H1 (cell line): ENCODE data around the gene CACNG7. TPM values are rescaled to one million over a fixed set of nuclear protein-coding genes. Genes with fewer than 3 reads are reported as not detected.

Source experiments
- BACH1 ChIP-seq: IDR thresholded peaks from 2 replicates; pipeline ENCODE4 v1.6.1; 2012; ENCODE audit warnings: low read length, improper control_type of control experiment
- CREB1 ChIP-seq: IDR thresholded peaks from 2 replicates; pipeline ENCODE4 v1.6.1; 2012; ENCODE audit warnings: inconsistent platforms
- CTCF ChIP-seq, 3 experiments: IDR thresholded peaks; 1 replicate in 2 of 3; 2 replicates in 1 of 3; pipeline versions ENCODE4 v1.5.1 to v1.6.1; 2011; ENCODE audit warnings: low read length in 3 of 3, mild to moderate bottlenecking in 3 of 3, inconsistent platforms in 2 of 3, low read depth in 1 of 3, moderate library complexity in 1 of 3; ENCODE audit not compliant: insufficient read depth in 1 of 3; ENCODE audit errors: control extremely low read depth in 1 of 3
- JUN ChIP-seq: IDR thresholded peaks from 2 replicates; pipeline ENCODE4 v1.6.1; 2011; ENCODE audit warnings: low read depth, mild to moderate bottlenecking, improper control_type of control experiment, low read length
- MAFK ChIP-seq: IDR thresholded peaks from 2 replicates; pipeline ENCODE4 v1.6.1; 2012; ENCODE audit warnings: low read depth, mild to moderate bottlenecking, improper control_type of control experiment, low read length
- RAD21 ChIP-seq, 2 experiments: IDR thresholded peaks in 1 of 2; conservative IDR thresholded peaks in 1 of 2; 2 replicates each; pipeline ENCODE4 v1.6.1; 2011; ENCODE audit warnings: low read depth in 2 of 2, low read length in 2 of 2, improper control_type of control experiment in 1 of 2, inconsistent platforms in 1 of 2, mild to moderate bottlenecking in 1 of 2, moderate library complexity in 1 of 2
- SAP30 ChIP-seq: fragments of 300-600 bp; sonication (generic); IDR thresholded peaks from 2 replicates; pipeline ENCODE4 v1.7.1; 2012; ENCODE audit warnings: low read length, moderate library complexity, mild to moderate bottlenecking, inconsistent platforms; ENCODE audit not compliant: insufficient read depth, insufficient replicate concordance
- SIN3A ChIP-seq, 2 experiments: IDR thresholded peaks in 1 of 2; conservative IDR thresholded peaks in 1 of 2; 2 replicates each; pipeline ENCODE4 v1.6.1; 2011 to 2012; ENCODE audit warnings: low read length in 2 of 2, improper control_type of control experiment in 1 of 2, low read depth in 1 of 2, mild to moderate bottlenecking in 1 of 2
- SP1 ChIP-seq: IDR thresholded peaks from 2 replicates; pipeline ENCODE4 v1.6.1; 2011; ENCODE audit warnings: low read depth, low read length
- SUZ12 ChIP-seq: fragments of 200-600 bp; sonication (generic); IDR thresholded peaks from 2 replicates; pipeline ENCODE4 v1.6.1; 2012; ENCODE audit warnings: mild to moderate bottlenecking, inconsistent platforms, low read length, moderate library complexity, mixed read lengths
- TCF12 ChIP-seq: IDR thresholded peaks from 2 replicates; pipeline ENCODE4 v1.6.1; 2011; ENCODE audit warnings: low read depth, mild to moderate bottlenecking, low read length
- YY1 ChIP-seq: IDR thresholded peaks from 2 replicates; pipeline ENCODE4 v1.6.1; 2011; ENCODE audit warnings: low read depth, mild to moderate bottlenecking, low read length
- polyA plus RNA-seq, 7 experiments: library from polyadenylated mRNA; depleted of rRNA in 3 of 7; stranded (reverse) in 5 of 7; unstranded in 2 of 7; fragments of >200 nt in 5 of 7; fragments of 200-250 nt in 2 of 7; gene quantifications; 1 replicate in 5 of 7; 2 replicates in 1 of 7; 4 replicates in 1 of 7; pipeline versions ENCODE4 v1.2.1 to v1.2.3, GENCODE V29; 2011 to 2013; ENCODE audit warnings: missing spikeins in 2 of 7, mixed read lengths in 2 of 7
- total RNA-seq: library from RNA; stranded (reverse); fragmentation: NEBNext Ultra II Directional; extraction: Animal tissue kit (Norgen Biotek cat#: 25700); gene quantifications from 2 replicates; pipeline ENCODE4 v1.2.1, GENCODE V29; 2021

CACNG7 gene
- total and polyA plus RNA-seq, 2 of the 8 experiments (the other 6 are each of a cell fraction or from before 2014, with no cell fraction given), result 28.9 to 69.8 TPM

GRCh38 chr19:53912653-53913052, 3.6 kb downstream of the CACNG7 start (continued):
- TF ChIP-seq CTCF (IDR thresholded peaks at IDR 0.05; ENCODE audit: control extremely low read depth in 1 of 3, insufficient read depth in 1 of 3, low read depth in 1 of 3, low read length in 3 of 3), result peak; percentile 87 to 97 (median 95)
- TF ChIP-seq BACH1, result 0 out of 2 replicates have a peak, but pooled peaks have one; percentile 12
- no peak for TF ChIP-seq YY1
- no peak for TF ChIP-seq TCF12
- no peak for TF ChIP-seq SP1
- TF ChIP-seq SIN3A (conservative IDR thresholded peaks at IDR 0.05 in 1 of 2, IDR thresholded peaks at IDR 0.05 in 1 of 2; ENCODE audit: low read depth in 1 of 2, low read length in 2 of 2), result no peak
- TF ChIP-seq MAFK, result no peak
- peak; percentile 55 for TF ChIP-seq CREB1
- peak; percentile 61 to 70 for TF ChIP-seq RAD21 (IDR thresholded peaks at IDR 0.05 in 1 of 2, conservative IDR thresholded peaks at IDR 0.05 in 1 of 2; ENCODE audit: low read depth in 2 of 2, low read length in 2 of 2)
- TF ChIP-seq SUZ12, result no peak
- no peak for TF ChIP-seq JUN
- TF ChIP-seq SAP30, result no peak
